ENCODE results near the gene SCART1. TPM values are rescaled to one million over a fixed set of nuclear protein-coding genes. Genes with fewer than 3 reads are reported as not detected.

SCART1 gene
- total and polyA plus RNA-seq, 3 donors from 2014 or later = 1.6 to 13.1 (median 11.6) TPM

DNA sequence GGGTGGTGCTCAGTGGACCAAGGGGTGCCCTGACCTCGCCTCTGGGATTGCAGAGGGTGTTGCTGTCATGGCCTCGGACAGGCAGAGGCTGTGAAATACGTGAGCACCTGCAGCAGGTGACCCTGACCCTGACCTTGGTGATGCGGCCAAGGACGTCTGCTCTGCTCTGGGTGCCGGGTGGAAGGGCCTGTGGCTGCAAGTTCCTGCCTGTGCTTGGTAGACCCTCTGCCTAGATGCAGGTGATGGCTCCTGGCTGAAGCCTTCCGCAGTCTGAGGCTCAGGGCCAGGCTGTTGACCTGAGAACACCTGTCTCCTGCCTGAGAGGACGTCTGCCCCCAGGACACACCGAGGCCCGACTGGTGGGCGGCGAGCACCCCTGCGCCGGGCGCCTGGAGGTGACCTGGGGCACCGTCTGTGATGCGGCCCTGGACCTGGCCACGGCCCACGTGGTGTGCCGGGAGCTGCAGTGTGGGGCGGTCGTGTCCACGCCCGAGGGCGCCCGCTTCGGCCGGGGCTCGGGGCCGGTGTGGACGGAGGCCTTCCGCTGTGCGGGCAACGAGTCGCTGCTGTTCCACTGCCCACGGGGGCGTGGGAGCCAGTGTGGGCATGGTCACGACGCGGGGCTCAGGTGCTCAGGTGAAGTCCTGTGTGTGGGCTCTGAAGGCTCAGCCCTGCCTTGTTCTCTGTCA, 4.4 kb downstream of the SCART1 start:
- Histone ChIP-seq H3K36me3 (ENCODE audit: low read depth, missing control alignments) (no peaks in the 10 kb centered on the region), H3K9me3 (no peaks in the 10 kb centered on the region), H3K27ac (no peak overlapping the region), H3K4me1 (no peaks in the 10 kb centered on the region), H3K27me3 (no peaks in the 10 kb centered on the region), H3K4me3 (no peak overlapping the region)
- WGBS, 2 donors = 89 to 92% methylated on average over 25 to 34 of the region's 40 CpGs
- DNase-seq = no peak
- TF ChIP-seq, protein P1, sequence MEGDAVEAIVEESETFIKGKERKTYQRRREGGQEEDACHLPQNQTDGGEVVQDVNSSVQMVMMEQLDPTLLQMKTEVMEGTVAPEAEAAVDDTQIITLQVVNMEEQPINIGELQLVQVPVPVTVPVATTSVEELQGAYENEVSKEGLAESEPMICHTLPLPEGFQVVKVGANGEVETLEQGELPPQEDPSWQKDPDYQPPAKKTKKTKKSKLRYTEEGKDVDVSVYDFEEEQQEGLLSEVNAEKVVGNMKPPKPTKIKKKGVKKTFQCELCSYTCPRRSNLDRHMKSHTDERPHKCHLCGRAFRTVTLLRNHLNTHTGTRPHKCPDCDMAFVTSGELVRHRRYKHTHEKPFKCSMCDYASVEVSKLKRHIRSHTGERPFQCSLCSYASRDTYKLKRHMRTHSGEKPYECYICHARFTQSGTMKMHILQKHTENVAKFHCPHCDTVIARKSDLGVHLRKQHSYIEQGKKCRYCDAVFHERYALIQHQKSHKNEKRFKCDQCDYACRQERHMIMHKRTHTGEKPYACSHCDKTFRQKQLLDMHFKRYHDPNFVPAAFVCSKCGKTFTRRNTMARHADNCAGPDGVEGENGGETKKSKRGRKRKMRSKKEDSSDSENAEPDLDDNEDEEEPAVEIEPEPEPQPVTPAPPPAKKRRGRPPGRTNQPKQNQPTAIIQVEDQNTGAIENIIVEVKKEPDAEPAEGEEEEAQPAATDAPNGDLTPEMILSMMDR (IDR thresholded peaks at IDR 0.05) = no peak
- no peak for TF ChIP-seq POLR2A (IDR thresholded peaks at IDR 0.05)
- intact Hi-C loops (cut with DNase I; ENCODE audit: low total_unique reads) = no loop called here

DNA sequence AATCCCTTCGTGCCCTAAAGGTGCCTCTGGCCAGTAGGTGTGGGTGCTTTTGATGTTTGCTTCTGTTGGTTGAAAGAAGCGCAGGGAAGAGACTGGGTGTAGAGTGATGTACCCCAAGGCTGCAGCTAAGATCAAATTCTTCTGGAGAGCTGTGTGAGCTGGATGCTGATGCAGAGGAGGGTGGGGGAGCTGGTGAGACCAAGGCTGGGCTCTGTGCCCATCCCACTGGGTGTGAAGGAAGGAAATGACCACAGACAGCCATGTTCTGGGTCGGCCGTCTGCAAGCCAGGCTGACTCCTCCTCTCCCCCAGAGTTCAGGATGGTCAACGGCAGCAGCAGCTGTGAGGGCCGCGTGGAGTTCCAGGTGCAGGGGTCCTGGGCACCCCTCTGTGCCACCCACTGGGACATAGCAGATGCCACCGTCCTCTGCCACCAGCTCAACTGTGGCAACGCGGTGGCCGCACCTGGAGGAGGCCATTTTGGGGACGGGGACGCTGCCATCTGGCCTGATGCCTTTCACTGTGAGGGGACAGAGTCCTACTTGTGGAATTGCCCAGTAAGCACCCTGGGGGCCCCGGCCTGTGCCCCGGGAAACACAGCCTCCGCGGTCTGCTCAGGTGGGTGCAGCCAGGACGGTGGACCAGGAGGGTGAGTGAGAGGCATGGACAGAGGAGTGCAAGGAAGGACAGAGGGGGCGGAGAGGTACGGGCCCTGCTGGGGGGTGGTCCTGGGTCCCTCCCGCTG, 5.1 kb downstream of the SCART1 start:
- TF ChIP-seq, protein P1 (IDR thresholded peaks at IDR 0.05) = no peak
- no peak for TF ChIP-seq POLR2A (IDR thresholded peaks at IDR 0.05)
- Histone ChIP-seq H3K36me3 (ENCODE audit: low read depth, missing control alignments) (no peaks in the 10 kb centered on the region), H3K27ac (no peak overlapping the region), H3K4me1 (no peaks in the 10 kb centered on the region), H3K9me3 (no peaks in the 10 kb centered on the region), H3K27me3 (no peaks in the 10 kb centered on the region), H3K4me3 (no peak overlapping the region)
- 79 to 83% methylated on average over 7 to 21 of the region's 21 CpGs for WGBS, 2 donors
- intact Hi-C loops (cut with DNase I; ENCODE audit: low total_unique reads) = no loop called here
- no peak for DNase-seq

DNA sequence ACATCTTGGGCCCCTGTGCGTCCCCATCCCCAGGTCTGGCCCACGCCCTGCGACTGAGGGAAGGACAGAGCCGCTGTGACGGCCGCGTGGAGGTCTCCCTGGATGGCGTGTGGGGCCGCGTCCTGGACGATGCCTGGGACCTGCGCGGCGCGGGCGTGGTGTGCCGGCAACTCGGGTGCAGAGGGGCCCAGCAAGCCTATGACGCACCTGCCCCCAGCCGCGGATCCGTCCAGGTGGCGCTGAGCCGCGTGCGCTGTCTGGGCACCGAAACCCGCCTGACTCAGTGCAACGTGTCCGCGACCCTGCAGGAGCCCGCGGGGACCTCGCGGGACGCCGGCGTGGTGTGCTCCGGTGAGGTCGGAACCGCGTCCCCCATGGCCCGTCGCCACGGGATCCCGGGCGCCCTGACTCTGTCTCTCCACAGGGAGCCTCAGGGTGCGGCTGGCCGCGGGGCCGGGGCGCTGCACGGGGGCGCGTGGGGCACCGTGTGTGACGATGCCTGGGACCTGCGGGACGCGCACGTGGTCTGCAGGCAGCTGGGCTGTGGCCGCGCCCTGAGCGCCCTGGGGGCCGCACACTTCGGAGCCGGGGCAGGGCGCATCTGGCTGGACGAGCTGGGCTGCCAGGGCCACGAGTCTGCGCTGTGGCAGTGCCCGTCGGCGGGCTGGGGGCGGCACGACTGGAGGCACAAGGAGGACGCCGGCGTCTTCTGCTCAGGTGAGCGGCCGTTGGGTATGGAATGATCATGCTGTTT, 5.9 kb downstream of the SCART1 start:
- H3K9me3 ChIP-seq = no peaks in the 10 kb centered on the region
- H3K36me3 ChIP-seq (ENCODE audit: low read depth, missing control alignments) = no peaks in the 10 kb centered on the region
- no peak overlapping the region for H3K27ac ChIP-seq
- H3K4me3 ChIP-seq = peak overlapping the region in 1 of 2 donors; percentile 15
- H3K27me3 ChIP-seq = no peaks in the 10 kb centered on the region
- 74 to 78% methylated on average over 7 to 49 of the region's 81 CpGs for WGBS, 2 donors
- no peak for TF ChIP-seq POLR2A (IDR thresholded peaks at IDR 0.05)
- TF ChIP-seq, protein P1 (IDR thresholded peaks at IDR 0.05) = no peak
- no peaks in the 10 kb centered on the region for H3K4me1 ChIP-seq
- intact Hi-C loops (cut with DNase I; ENCODE audit: low total_unique reads) = no loop called here
- no peak for DNase-seq

DNA sequence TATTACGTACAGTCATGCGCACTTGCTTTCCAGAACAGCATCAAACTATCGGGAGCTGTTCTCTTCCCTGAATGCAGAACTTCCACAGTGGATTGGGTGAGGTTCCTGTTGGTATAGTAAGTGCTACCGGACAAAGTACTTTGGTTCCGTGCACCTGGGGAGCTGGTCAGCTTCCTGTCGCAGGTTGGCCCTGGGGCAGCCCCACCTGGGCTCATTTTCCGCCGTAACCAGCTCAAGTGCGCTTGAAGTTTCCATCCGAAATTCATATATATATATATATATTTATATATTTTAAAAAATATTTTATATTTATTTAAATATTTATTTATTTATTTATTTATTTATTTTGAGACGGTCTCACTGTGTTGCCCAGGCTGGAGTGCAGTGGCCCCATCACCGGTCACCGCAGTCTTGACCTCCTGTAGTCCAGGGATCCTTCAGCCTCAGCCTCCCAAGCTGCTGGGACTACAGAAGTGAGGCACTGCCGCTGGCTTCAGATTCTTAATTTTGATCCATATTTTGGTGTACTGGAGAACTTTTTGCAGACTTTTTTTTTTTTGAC, 6.5 kb downstream of the SCART1 start:
- WGBS, 2 donors = 72 to 78% methylated on average over 12 to 14 of the region's 14 CpGs
- H3K9me3 ChIP-seq = no peaks in the 10 kb centered on the region
- H3K27me3 ChIP-seq = no peaks in the 10 kb centered on the region
- no peaks in the 10 kb centered on the region for H3K4me1 ChIP-seq
- H3K36me3 ChIP-seq (ENCODE audit: low read depth, missing control alignments) = no peaks in the 10 kb centered on the region
- no peak overlapping the region for H3K27ac ChIP-seq
- peak overlapping the region in 1 of 2 donors; percentile 15 for H3K4me3 ChIP-seq
- TF ChIP-seq POLR2A (IDR thresholded peaks at IDR 0.05) = no peak
- TF ChIP-seq, protein P1 (IDR thresholded peaks at IDR 0.05) = no peak
- intact Hi-C loops (cut with DNase I; ENCODE audit: low total_unique reads) = no loop called here
- no peak for DNase-seq
